OCI-LY7 (cell line): ENCODE data around the gene PAK6. TPM values are rescaled to one million over a fixed set of nuclear protein-coding genes. Genes with fewer than 3 reads are reported as not detected.

Experiments
- BruUV-seq: library from RNA; stranded (reverse); fragments of 400-500 nt; replicated peaks from 2 replicates; lab custom pipeline; 2021; lab: Mats Ljungman, UMichigan
- CTCF ChIA-PET: fragments of 300-600 bp; sonication (Branson Sonifier 250); formaldehyde crosslinking; loops from one replicate; lab custom pipeline; 2022; ENCODE audit warnings: antibody characterized with exemption; ENCODE audit not compliant: unreplicated experiment; lab: Charles Lee
- POLR2A ChIA-PET: fragments of 300-600 bp; sonication (Branson Sonifier 250); formaldehyde crosslinking; loops from one replicate; lab custom pipeline; 2022; ENCODE audit warnings: antibody characterized with exemption; lab: Charles Lee
- DNase-seq: peaks from one replicate; pipeline ENCODE4 v3.0.0-alpha.2; 2015; ENCODE audit warnings: low spot score
- H2AFZ ChIP-seq: fragments of 200-600 bp; sonication (generic), shearing (Covaris generic); 2 replicates; pipeline ENCODE4 v1.6.1; 2014; ENCODE audit warnings: mild to moderate bottlenecking, antibody characterized with exemption, low read length, moderate library complexity
- H3K27ac ChIP-seq: fragments of 200-600 bp; sonication (generic); 2 replicates; pipeline ENCODE4 v1.5.1; 2014; ENCODE audit warnings: mixed run types, low read depth, mild to moderate bottlenecking, moderate library complexity, low read length, inconsistent platforms; ENCODE audit not compliant: poor library complexity, severe bottlenecking
- H3K36me3 ChIP-seq: fragments of 200-600 bp; sonication (generic); 2 replicates; pipeline ENCODE4 v1.6.1; 2014; ENCODE audit warnings: mild to moderate bottlenecking, antibody characterized with exemption, low read length, moderate library complexity, mixed read lengths; ENCODE audit not compliant: insufficient read depth
- H3K4me1 ChIP-seq: fragments of 200-600 bp; sonication (generic); 2 replicates; pipeline ENCODE4 v1.5.1; 2014; ENCODE audit warnings: mild to moderate bottlenecking, low read length; ENCODE audit not compliant: insufficient read depth, poor library complexity, severe bottlenecking
- H3K4me2 ChIP-seq: fragments of 200-600 bp; sonication (generic); 2 replicates; pipeline ENCODE4 v1.6.1; 2014; ENCODE audit warnings: mild to moderate bottlenecking, low read length
- H3K4me3 ChIP-seq: fragments of 200-600 bp; sonication (generic); 2 replicates; pipeline ENCODE4 v1.5.1; 2014; ENCODE audit warnings: mild to moderate bottlenecking, low read depth, low read length; ENCODE audit not compliant: poor library complexity, severe bottlenecking
- H3K79me2 ChIP-seq: fragments of 200-600 bp; sonication (generic); 2 replicates; pipeline ENCODE4 v1.6.1; 2016; ENCODE audit warnings: low read depth, mild to moderate bottlenecking, low read length, moderate library complexity, mixed read lengths; ENCODE audit not compliant: insufficient read depth
- H3K9me2 ChIP-seq: fragments of 200-600 bp; sonication (generic); 2 replicates; pipeline ENCODE4 v1.6.1; 2016; ENCODE audit warnings: mild to moderate bottlenecking, low read length, mixed read lengths; ENCODE audit not compliant: insufficient read depth
- H3K9me3 ChIP-seq: fragments of 200-600 bp; sonication (generic); 2 replicates; pipeline ENCODE4 v1.6.1; 2014; ENCODE audit warnings: mild to moderate bottlenecking, mixed run types, low read length, mixed read lengths
- H4K20me1 ChIP-seq: fragments of 200-600 bp; sonication (generic); 2 replicates; pipeline ENCODE4 v1.6.1; 2014; ENCODE audit warnings: mild to moderate bottlenecking, antibody characterized with exemption, low read length, moderate library complexity, mixed read lengths; ENCODE audit not compliant: insufficient read depth
- EZH2phosphoT487 ChIP-seq: fragments of 200-600 bp; sonication (generic); IDR thresholded peaks from 2 replicates; pipeline ENCODE4 v1.6.1; 2018; ENCODE audit warnings: low read depth, borderline replicate concordance, mild to moderate bottlenecking, mixed run types, antibody characterized with exemption, low read length, moderate library complexity, mixed read lengths
- intact Hi-C: fragments of 100-400 bp; cut with micrococcal nuclease; formaldehyde crosslinking; loops from one replicate; pipeline ENCODE4 v1.10.0; 2022; ENCODE audit not compliant: unreplicated experiment
- total RNA-seq, 2 experiments: library from RNA; depleted of rRNA in 1 of 2; stranded (reverse); fragments of >200 nt in 1 of 2; shearing (Covaris generic) in 1 of 2; gene quantifications; 2 replicates each; pipeline ENCODE4 v1.2.3, GENCODE V29; 2014 to 2022
- TF ChIP-seq, protein P1 (sequence below): fragments of 200-600 bp; sonication (generic); conservative IDR thresholded peaks from 2 replicates; pipeline ENCODE4 v1.5.1; 2014; ENCODE audit warnings: mild to moderate bottlenecking, antibody characterized with exemption, low read length, moderate library complexity, mixed read lengths

PAK6 gene
- total RNA-seq, 2 experiments from 2014 or later: 0.03 TPM; not detected in 1

- Histone ChIP-seq H3K27ac (no peak overlapping the region), H3K4me1 (no peaks in the 10 kb centered on the region), H3K9me3 (no peaks in the 10 kb centered on the region), H4K20me1 (no peaks in the 10 kb centered on the region), H3K9me2 (no peaks in the 10 kb centered on the region), H3K4me2 (no peak overlapping the region), H2AFZ (no peak overlapping the region), H3K79me2 (no peaks in the 10 kb centered on the region), H3K36me3 (no peaks in the 10 kb centered on the region), H3K4me3 (no peak overlapping the region)
- intact Hi-C loops: no loop called here
- CTCF ChIA-PET: no interaction called here
- no peak for TF ChIP-seq EZH2phosphoT487
- TF ChIP-seq, protein P1, sequence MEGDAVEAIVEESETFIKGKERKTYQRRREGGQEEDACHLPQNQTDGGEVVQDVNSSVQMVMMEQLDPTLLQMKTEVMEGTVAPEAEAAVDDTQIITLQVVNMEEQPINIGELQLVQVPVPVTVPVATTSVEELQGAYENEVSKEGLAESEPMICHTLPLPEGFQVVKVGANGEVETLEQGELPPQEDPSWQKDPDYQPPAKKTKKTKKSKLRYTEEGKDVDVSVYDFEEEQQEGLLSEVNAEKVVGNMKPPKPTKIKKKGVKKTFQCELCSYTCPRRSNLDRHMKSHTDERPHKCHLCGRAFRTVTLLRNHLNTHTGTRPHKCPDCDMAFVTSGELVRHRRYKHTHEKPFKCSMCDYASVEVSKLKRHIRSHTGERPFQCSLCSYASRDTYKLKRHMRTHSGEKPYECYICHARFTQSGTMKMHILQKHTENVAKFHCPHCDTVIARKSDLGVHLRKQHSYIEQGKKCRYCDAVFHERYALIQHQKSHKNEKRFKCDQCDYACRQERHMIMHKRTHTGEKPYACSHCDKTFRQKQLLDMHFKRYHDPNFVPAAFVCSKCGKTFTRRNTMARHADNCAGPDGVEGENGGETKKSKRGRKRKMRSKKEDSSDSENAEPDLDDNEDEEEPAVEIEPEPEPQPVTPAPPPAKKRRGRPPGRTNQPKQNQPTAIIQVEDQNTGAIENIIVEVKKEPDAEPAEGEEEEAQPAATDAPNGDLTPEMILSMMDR: no peak
- DNase-seq: no peak
- BruUV-seq: no TSS peak
- POLR2A ChIA-PET: no interaction called here
Observed at GRCh38 chr15:40306371-40306770, 67.5 kb downstream of the PAK6 start.

GRCh38 chr15:40306908-40307307 lies 68.0 kb downstream of the PAK6 start:
- no peak for DNase-seq
- H3K79me2 ChIP-seq: no peaks in the 10 kb centered on the region
- H3K9me3 ChIP-seq: no peaks in the 10 kb centered on the region
- no peak overlapping the region for H2AFZ ChIP-seq
- ChIA-PET CTCF (interaction anchor here (1.0 kb wide), 1 partner anchor 31 kb away, joined by 4 read pairs; no protein-coding TSS in a partner anchor), POLR2A (interaction anchor here (1.0 to 1.4 kb wide), 2 partner anchors 13 to 200 kb away, joined by 3 read pairs; no protein-coding TSS in a partner anchor)
- no TSS peak for BruUV-seq
- H3K4me1 ChIP-seq: no peaks in the 10 kb centered on the region
- H4K20me1 ChIP-seq: no peaks in the 10 kb centered on the region
- H3K27ac ChIP-seq: no peak overlapping the region
- H3K4me3 ChIP-seq: no peak overlapping the region
- no peaks in the 10 kb centered on the region for H3K9me2 ChIP-seq
- no peaks in the 10 kb centered on the region for H3K36me3 ChIP-seq
- intact Hi-C loops: no loop called here
- no peak overlapping the region for H3K4me2 ChIP-seq
- no peak for TF ChIP-seq EZH2phosphoT487
- TF ChIP-seq, protein P1: no peak

DNA sequence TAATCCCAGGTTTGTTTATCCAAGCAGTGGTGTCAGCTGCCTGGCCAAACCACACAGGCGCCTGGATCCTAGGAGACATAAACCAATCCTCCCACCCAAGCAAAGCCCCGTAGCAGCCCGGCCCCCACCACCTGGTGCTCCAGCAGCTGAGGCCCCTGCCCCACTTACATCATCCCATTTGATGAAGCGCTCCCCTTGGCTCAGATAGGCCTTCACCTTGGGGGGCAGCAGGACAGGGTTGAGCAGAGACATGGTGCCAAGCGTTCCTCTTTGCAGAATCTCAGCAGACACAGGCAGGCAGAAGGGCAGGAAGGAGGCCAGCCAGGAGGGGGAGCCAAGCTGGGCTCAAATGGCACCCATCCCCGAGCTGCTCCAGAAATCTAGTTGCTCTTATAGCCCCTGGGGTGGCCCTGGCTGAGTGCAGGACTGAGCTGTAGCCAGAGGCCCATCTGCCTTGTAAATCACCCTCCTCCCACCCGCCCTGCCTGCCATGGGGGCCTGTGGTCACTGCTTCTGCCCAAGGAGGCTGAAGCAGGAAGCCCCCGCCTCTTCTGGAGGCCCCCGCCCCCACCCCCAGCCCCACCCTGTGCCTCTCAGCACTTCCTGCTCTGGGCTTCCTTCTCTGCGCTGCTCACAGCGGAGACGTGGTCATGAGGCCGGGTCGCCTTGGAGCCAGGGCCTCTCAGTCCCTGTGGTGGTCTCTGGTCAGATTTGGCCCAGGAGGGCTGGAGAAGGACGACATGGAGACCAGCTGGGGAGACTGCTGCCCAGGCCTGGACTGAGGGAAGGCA lies 68.8 kb downstream of the PAK6 start, which contains the start of gene PLCB2:
Gene PLCB2 (minus strand): TSS at position 515 of the 791 bp plus-strand sequence. CDS start 263 bp downstream, at position 252.
- H2AFZ ChIP-seq: no peak within 1 kb of the TSS

More for the DNA sequence above, 68.8 kb downstream of the PAK6 start, which contains the start of gene PLCB2:
- peak within 1 kb of the TSS; percentile 24; the same call in 1 of the 2 replicates for H3K4me2 ChIP-seq
- no peak within 1 kb of the TSS for H3K4me3 ChIP-seq
- no peaks in the 10 kb centered on the region for H3K9me3 ChIP-seq
- H3K4me1 ChIP-seq: no peaks in the 10 kb centered on the region
- no peaks in the 10 kb centered on the region for H4K20me1 ChIP-seq
- no peak within 1 kb of the TSS for H3K27ac ChIP-seq
- no peaks in the 10 kb centered on the region for H3K36me3 ChIP-seq
- intact Hi-C loops: no loop called here
- ChIA-PET CTCF (interaction anchor here (1.0 kb wide), 1 partner anchor 30 kb away, joined by 4 read pairs; no protein-coding TSS in a partner anchor), POLR2A (interaction anchor here (1.0 to 1.4 kb wide), 3 partner anchors 12 to 200 kb away, joined by 3 to 4 read pairs (median 3); no protein-coding TSS in a partner anchor)
- BruUV-seq: no TSS peak
- peak; percentile 18 for DNase-seq
- H3K79me2 ChIP-seq: no peaks in the 10 kb centered on the region
- TF ChIP-seq, protein P1: peak; percentile 41; the same call in 1 of the 2 replicates
- no peak for TF ChIP-seq EZH2phosphoT487
- no peaks in the 10 kb centered on the region for H3K9me2 ChIP-seq
